ENCODE data around the gene XPNPEP2.

The XPNPEP2 gene

GRCh38 chrX:129781134-129781672, 42.4 kb downstream of the XPNPEP2 start:
- no peak for DNase-seq

- DNase-seq: no peak
Observed at GRCh38 chrX:129781680-129782495, 43.1 kb downstream of the XPNPEP2 start.

GRCh38 chrX:129782706-129783105, 43.9 kb downstream of the XPNPEP2 start:
- DNase-seq: no peak

- DNase-seq: no peak
Observed at GRCh38 chrX:129783291-129783713, 44.5 kb downstream of the XPNPEP2 start.

- no peak for DNase-seq
Observed at GRCh38 chrX:129784371-129784770, 45.6 kb downstream of the XPNPEP2 start.

GRCh38 chrX:129785160-129785947, 46.6 kb downstream of the XPNPEP2 start:
- DNase-seq: no peak

GRCh38 chrX:129786210-129786651, 47.5 kb downstream of the XPNPEP2 start:
- no peak for DNase-seq

GRCh38 chrX:129787336-129788055, 48.7 kb downstream of the XPNPEP2 start:
- DNase-seq: no peak

GRCh38 chrX:129788527-129788926, 49.7 kb downstream of the XPNPEP2 start:
- no peak for DNase-seq

GRCh38 chrX:129790146-129790545, 51.4 kb downstream of the XPNPEP2 start:
- no peak for DNase-seq

GRCh38 chrX:129790808-129791207, 52.0 kb downstream of the XPNPEP2 start:
- DNase-seq: no peak

GRCh38 chrX:129791336-129791735, 52.6 kb downstream of the XPNPEP2 start:
- DNase-seq: no peak

GRCh38 chrX:129791961-129792570, 53.3 kb downstream of the XPNPEP2 start:
- DNase-seq: no peak

GRCh38 chrX:129792586-129793291, 54.0 kb downstream of the XPNPEP2 start:
- DNase-seq: no peak

GRCh38 chrX:129793604-129794191, 54.9 kb downstream of the XPNPEP2 start:
- no peak for DNase-seq

GRCh38 chrX:129795584-129795983, 56.8 kb downstream of the XPNPEP2 start:
- DNase-seq: no peak

GRCh38 chrX:129797251-129797906, 58.6 kb downstream of the XPNPEP2 start:
- no peak for DNase-seq

- no peak for DNase-seq
Observed at GRCh38 chrX:129798456-129798855, 59.7 kb downstream of the XPNPEP2 start.

GRCh38 chrX:129798888-129799287, 60.1 kb downstream of the XPNPEP2 start:
- DNase-seq: no peak

GRCh38 chrX:129800186-129800585, 61.4 kb downstream of the XPNPEP2 start:
- DNase-seq: no peak

GRCh38 chrX:129802863-129803262, 64.1 kb downstream of the XPNPEP2 start:
- no peak for DNase-seq
